ENCODE results near the gene DCAF10. TPM values are rescaled to one million over a fixed set of nuclear protein-coding genes. Genes with fewer than 3 reads are reported as not detected.

The DCAF10 gene
- total and polyA plus RNA-seq, 2 experiments from 2014 or later = 15.8 to 20.9 TPM

- 0 out of 2 replicates have a peak, but pooled peaks cover 8% of the 10 kb centered on the region for H3F3A ChIP-seq (ENCODE audit: insufficient read depth)
- DNase-seq = no peak
- H3K4me1 ChIP-seq (ENCODE audit: insufficient read depth) = peaks cover 25% of the 10 kb centered on the region
- peak overlapping the region; percentile 99 for H2AFZ ChIP-seq
- WGBS, 2 experiments (ENCODE audit: low coverage in 1 of 2, low lambda C conversion rate in 2 of 2, missing lambda C conversion rate in 2 of 2) = 61 to 62% methylated on average over 10 of the region's 10 CpGs
- H3K27ac ChIP-seq = peak overlapping the region; percentile 59; the same call in 1 of the 2 replicates
- peak overlapping the region; percentile 86 for H3K4me3 ChIP-seq
- no peaks in the 10 kb centered on the region for H3K9me3 ChIP-seq (ENCODE audit: low read depth)
- no peaks in the 10 kb centered on the region for H4K20me1 ChIP-seq (ENCODE audit: insufficient read depth)
- H3K9ac ChIP-seq = peak overlapping the region; percentile 86
- H3K4me2 ChIP-seq (ENCODE audit: unreplicated experiment) = peak overlapping the region; percentile 94
- H3K79me2 ChIP-seq (ENCODE audit: insufficient read depth) = peaks cover 33% of the 10 kb centered on the region
- in situ Hi-C loops (cut with MboI) = loop anchor here (10.0 kb wide), 2 partner anchors 260 to 440 kb away; no protein-coding TSS in a partner anchor
- H3K36me3 ChIP-seq (ENCODE audit: low read depth) = no peaks in the 10 kb centered on the region
- TF ChIP-seq EZH2phosphoT487 (IDR thresholded peaks at IDR 0.05; ENCODE audit: insufficient read depth, low read depth) (no peak), EZH2 (IDR thresholded peaks at IDR 0.05; ENCODE audit: insufficient read depth, poor library complexity, severe bottlenecking) (no peak)
- H3K9me2 ChIP-seq (ENCODE audit: insufficient read depth) = no peaks in the 10 kb centered on the region
- no peaks in the 10 kb centered on the region for H3K27me3 ChIP-seq (replicated peaks; ENCODE audit: insufficient read depth)
Measured at GRCh38 chr9:37905131-37905505, 104.5 kb downstream of the DCAF10 start.

- WGBS, 2 experiments (ENCODE audit: low coverage in 1 of 2, low lambda C conversion rate in 2 of 2, missing lambda C conversion rate in 2 of 2) = 100% methylated on average over 4 of the region's 4 CpGs
- Histone ChIP-seq H3K9ac (no peak overlapping the region), H3K9me3 (ENCODE audit: low read depth) (no peaks in the 10 kb centered on the region), H3K4me1 (ENCODE audit: insufficient read depth) (peaks cover 25% of the 10 kb centered on the region), H3K4me2 (ENCODE audit: unreplicated experiment) (no peak overlapping the region), H3K79me2 (ENCODE audit: insufficient read depth) (peaks cover 27% of the 10 kb centered on the region), H3K4me3 (no peak overlapping the region), H3K36me3 (ENCODE audit: low read depth) (no peaks in the 10 kb centered on the region), H2AFZ (no peak overlapping the region), H3F3A (ENCODE audit: insufficient read depth) (0 out of 2 replicates have a peak, but pooled peaks cover 8% of the 10 kb centered on the region), H3K27me3 (replicated peaks; ENCODE audit: insufficient read depth) (no peaks in the 10 kb centered on the region), H3K9me2 (ENCODE audit: insufficient read depth) (no peaks in the 10 kb centered on the region), H4K20me1 (ENCODE audit: insufficient read depth) (no peaks in the 10 kb centered on the region), H3K27ac (no peak overlapping the region)
- no peak for TF ChIP-seq EZH2 (IDR thresholded peaks at IDR 0.05; ENCODE audit: insufficient read depth, poor library complexity, severe bottlenecking)
- no peak for TF ChIP-seq EZH2phosphoT487 (IDR thresholded peaks at IDR 0.05; ENCODE audit: insufficient read depth, low read depth)
- in situ Hi-C loops (cut with MboI) = loop anchor here (10.0 kb wide), 2 partner anchors 259 to 439 kb away; no protein-coding TSS in a partner anchor
- DNase-seq = no peak
Measured at GRCh38 chr9:37905776-37906175, 105.2 kb downstream of the DCAF10 start.

GRCh38 chr9:37906312-37907239, 106.0 kb downstream of the DCAF10 start:
- Histone ChIP-seq H3K27me3 (replicated peaks; ENCODE audit: insufficient read depth) (no peaks in the 10 kb centered on the region), H3F3A (ENCODE audit: insufficient read depth) (0 out of 2 replicates have a peak, but pooled peaks cover 8% of the 10 kb centered on the region), H3K4me3 (no peak overlapping the region), H3K4me2 (ENCODE audit: unreplicated experiment) (no peak overlapping the region), H4K20me1 (ENCODE audit: insufficient read depth) (no peaks in the 10 kb centered on the region), H3K9ac (no peak overlapping the region), H3K9me2 (ENCODE audit: insufficient read depth) (no peaks in the 10 kb centered on the region), H3K79me2 (ENCODE audit: insufficient read depth) (peaks cover 19% of the 10 kb centered on the region), H3K36me3 (ENCODE audit: low read depth) (no peaks in the 10 kb centered on the region), H3K4me1 (ENCODE audit: insufficient read depth) (peaks cover 25% of the 10 kb centered on the region), H3K27ac (no peak overlapping the region), H2AFZ (no peak overlapping the region), H3K9me3 (ENCODE audit: low read depth) (no peaks in the 10 kb centered on the region)
- DNase-seq = no peak
- no peak for TF ChIP-seq EZH2 (IDR thresholded peaks at IDR 0.05; ENCODE audit: insufficient read depth, poor library complexity, severe bottlenecking)
- no peak for TF ChIP-seq EZH2phosphoT487 (IDR thresholded peaks at IDR 0.05; ENCODE audit: insufficient read depth, low read depth)
- in situ Hi-C loops (cut with MboI) = loop anchor here (10.0 kb wide), 2 partner anchors 258 to 438 kb away; no protein-coding TSS in a partner anchor
- 71 to 77% methylated on average over 11 of the region's 11 CpGs for WGBS, 2 experiments (ENCODE audit: low coverage in 1 of 2, low lambda C conversion rate in 2 of 2, missing lambda C conversion rate in 2 of 2)

- no peak overlapping the region for H3K27ac ChIP-seq
- H3K9me2 ChIP-seq (ENCODE audit: insufficient read depth) = no peaks in the 10 kb centered on the region
- no peak overlapping the region for H3K4me3 ChIP-seq
- DNase-seq = no peak
- no peak overlapping the region for H3K4me2 ChIP-seq (ENCODE audit: unreplicated experiment)
- in situ Hi-C loops (cut with MboI) = loop anchor here (10.0 kb wide), 2 partner anchors 257 to 437 kb away; no protein-coding TSS in a partner anchor
- WGBS, 2 experiments (ENCODE audit: low coverage in 1 of 2, low lambda C conversion rate in 2 of 2, missing lambda C conversion rate in 2 of 2) = 72 to 73% methylated on average over 4 of the region's 4 CpGs
- H3F3A ChIP-seq (ENCODE audit: insufficient read depth) = no peaks in the 10 kb centered on the region
- no peak overlapping the region for H3K9ac ChIP-seq
- peaks cover 2% of the 10 kb centered on the region for H3K79me2 ChIP-seq (ENCODE audit: insufficient read depth)
- H3K36me3 ChIP-seq (ENCODE audit: low read depth) = no peaks in the 10 kb centered on the region
- no peaks in the 10 kb centered on the region for H3K9me3 ChIP-seq (ENCODE audit: low read depth)
- TF ChIP-seq EZH2 (IDR thresholded peaks at IDR 0.05; ENCODE audit: insufficient read depth, poor library complexity, severe bottlenecking) = no peak
- TF ChIP-seq EZH2phosphoT487 (IDR thresholded peaks at IDR 0.05; ENCODE audit: insufficient read depth, low read depth) = no peak
- H3K27me3 ChIP-seq (replicated peaks; ENCODE audit: insufficient read depth) = no peaks in the 10 kb centered on the region
- H3K4me1 ChIP-seq (ENCODE audit: insufficient read depth) = peaks cover 13% of the 10 kb centered on the region
- H4K20me1 ChIP-seq (ENCODE audit: insufficient read depth) = no peaks in the 10 kb centered on the region
- H2AFZ ChIP-seq = no peak overlapping the region
Measured at GRCh38 chr9:37908283-37908682, 107.7 kb downstream of the DCAF10 start.
